DOHH2 (cell line): ENCODE results near the gene OR4D9.
"Not testable (repeated sequence)": the region's sequence is repeated elsewhere in the genome, so short reads cannot be mapped to it uniquely, and the experiment has no call there.

Source experiments
- H3F3A ChIP-seq: fragments of 200-600 bp; sonication (generic), shearing (Covaris generic); 2 replicates; pipeline ENCODE4 v1.6.0; 2016; ENCODE audit warnings: antibody characterized with exemption, mild to moderate bottlenecking; ENCODE audit not compliant: control insufficient read depth, insufficient read depth
- H3K27ac ChIP-seq: fragments of 200-600 bp; sonication (generic); 2 replicates; pipeline ENCODE4 v1.5.1; 2014; ENCODE audit warnings: low read depth, mild to moderate bottlenecking, low read length, moderate library complexity
- H3K27me3 ChIP-seq: fragments of 200-600 bp; sonication (generic); 2 replicates; pipeline ENCODE4 v1.6.1; 2014; ENCODE audit warnings: mild to moderate bottlenecking, low read length, mixed read lengths; ENCODE audit not compliant: control insufficient read depth
- H3K36me3 ChIP-seq: fragments of 200-600 bp; sonication (generic); 2 replicates; pipeline ENCODE4 v1.6.1; 2014; ENCODE audit warnings: mild to moderate bottlenecking, low read length, moderate library complexity, mixed read lengths; ENCODE audit not compliant: control insufficient read depth
- H3K4me1 ChIP-seq: fragments of 200-600 bp; sonication (generic); 2 replicates; pipeline ENCODE4 v1.6.1; 2014; ENCODE audit warnings: mild to moderate bottlenecking, low read length, mixed read lengths; ENCODE audit not compliant: control insufficient read depth
- H3K4me2 ChIP-seq: fragments of 200-600 bp; sonication (generic); 2 replicates; pipeline ENCODE4 v1.6.0; 2014; ENCODE audit warnings: mild to moderate bottlenecking, low read length, moderate library complexity
- H3K4me3 ChIP-seq: fragments of 200-600 bp; sonication (generic); 2 replicates; pipeline ENCODE4 v1.5.1; 2014; ENCODE audit warnings: mild to moderate bottlenecking, low read length, mixed read lengths
- H3K79me2 ChIP-seq: fragments of 200-600 bp; sonication (generic); 2 replicates; pipeline ENCODE4 v1.6.1; 2014; ENCODE audit warnings: mild to moderate bottlenecking, low read length, mixed read lengths; ENCODE audit not compliant: control insufficient read depth
- H3K9me2 ChIP-seq: fragments of 200-600 bp; sonication (generic); replicated peaks from 2 replicates; pipeline ENCODE4 v1.6.1; 2014; ENCODE audit warnings: mild to moderate bottlenecking, low read length, mixed read lengths; ENCODE audit not compliant: control insufficient read depth
- H3K9me3 ChIP-seq: fragments of 200-600 bp; sonication (generic); 2 replicates; pipeline ENCODE4 v1.6.1; 2014; ENCODE audit warnings: antibody characterized with exemption, low read length, mixed read lengths; ENCODE audit not compliant: control insufficient read depth, insufficient read depth
- H4K20me1 ChIP-seq: fragments of 200-600 bp; sonication (generic); 2 replicates; pipeline ENCODE4 v1.6.0; 2014; ENCODE audit warnings: low read depth, mild to moderate bottlenecking, antibody characterized with exemption, low read length, moderate library complexity; ENCODE audit not compliant: control insufficient read depth, insufficient read depth
- EZH2phosphoT487 ChIP-seq: fragments of 200-600 bp; sonication (generic); IDR thresholded peaks from 2 replicates; pipeline ENCODE4 v1.6.1; 2017; ENCODE audit warnings: borderline replicate concordance, mild to moderate bottlenecking, antibody characterized with exemption, low read length, moderate library complexity, mixed read lengths
- TF ChIP-seq, protein P1 (sequence below): fragments of 200-600 bp; sonication (generic); IDR thresholded peaks from one replicate; pipeline ENCODE4 v1.5.1; 2014; ENCODE audit warnings: antibody characterized with exemption, mild to moderate bottlenecking, low read depth, low read length; ENCODE audit not compliant: poor library complexity, severe bottlenecking

The OR4D9 gene

GRCh38 chr11:59544869-59545178, 33.5 kb downstream of the OR4D9 start:
- Histone ChIP-seq H3K9me3 (no peaks in the 10 kb centered on the region), H4K20me1 (no peaks in the 10 kb centered on the region), H3K9me2 (no peaks in the 10 kb centered on the region), H3K27ac (no peak overlapping the region), H3K36me3 (no peaks in the 10 kb centered on the region), H3K4me2 (no peak overlapping the region), H3K79me2 (no peaks in the 10 kb centered on the region), H3F3A (peaks cover 3% of the 10 kb centered on the region), H3K4me1 (peaks cover 10% of the 10 kb centered on the region), H3K27me3 (no peaks in the 10 kb centered on the region), H3K4me3 (no peak overlapping the region)
- TF ChIP-seq, protein P1, sequence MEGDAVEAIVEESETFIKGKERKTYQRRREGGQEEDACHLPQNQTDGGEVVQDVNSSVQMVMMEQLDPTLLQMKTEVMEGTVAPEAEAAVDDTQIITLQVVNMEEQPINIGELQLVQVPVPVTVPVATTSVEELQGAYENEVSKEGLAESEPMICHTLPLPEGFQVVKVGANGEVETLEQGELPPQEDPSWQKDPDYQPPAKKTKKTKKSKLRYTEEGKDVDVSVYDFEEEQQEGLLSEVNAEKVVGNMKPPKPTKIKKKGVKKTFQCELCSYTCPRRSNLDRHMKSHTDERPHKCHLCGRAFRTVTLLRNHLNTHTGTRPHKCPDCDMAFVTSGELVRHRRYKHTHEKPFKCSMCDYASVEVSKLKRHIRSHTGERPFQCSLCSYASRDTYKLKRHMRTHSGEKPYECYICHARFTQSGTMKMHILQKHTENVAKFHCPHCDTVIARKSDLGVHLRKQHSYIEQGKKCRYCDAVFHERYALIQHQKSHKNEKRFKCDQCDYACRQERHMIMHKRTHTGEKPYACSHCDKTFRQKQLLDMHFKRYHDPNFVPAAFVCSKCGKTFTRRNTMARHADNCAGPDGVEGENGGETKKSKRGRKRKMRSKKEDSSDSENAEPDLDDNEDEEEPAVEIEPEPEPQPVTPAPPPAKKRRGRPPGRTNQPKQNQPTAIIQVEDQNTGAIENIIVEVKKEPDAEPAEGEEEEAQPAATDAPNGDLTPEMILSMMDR, result no peak
- no peak for TF ChIP-seq EZH2phosphoT487

GRCh38 chr11:59545179-59546020, 34.1 kb downstream of the OR4D9 start:
- H3K4me1 ChIP-seq, result peaks cover 10% of the 10 kb centered on the region
- no peak overlapping the region for H3K4me3 ChIP-seq
- H3K79me2 ChIP-seq, result no peaks in the 10 kb centered on the region
- no peak for TF ChIP-seq EZH2phosphoT487
- TF ChIP-seq, protein P1, result no peak
- H3K9me3 ChIP-seq, result no peaks in the 10 kb centered on the region
- no peaks in the 10 kb centered on the region for H4K20me1 ChIP-seq
- no peaks in the 10 kb centered on the region for H3K36me3 ChIP-seq
- H3K27ac ChIP-seq, result no peak overlapping the region
- no peak overlapping the region for H3K4me2 ChIP-seq
- no peaks in the 10 kb centered on the region for H3K27me3 ChIP-seq
- H3K9me2 ChIP-seq, result no peaks in the 10 kb centered on the region
- peaks cover 4% of the 10 kb centered on the region for H3F3A ChIP-seq

- H3K36me3 ChIP-seq, H3K9me2 ChIP-seq, H3K4me2 ChIP-seq, H3K4me3 ChIP-seq, H3K27ac ChIP-seq, H3K9me3 ChIP-seq, H3K79me2 ChIP-seq, H4K20me1 ChIP-seq, H3K27me3 ChIP-seq: not testable (repeated sequence)
- H3F3A ChIP-seq, result peaks cover 15% of the 10 kb centered on the region
- peaks cover 17% of the 10 kb centered on the region for H3K4me1 ChIP-seq
Measured at GRCh38 chr11:59547605-59548308, 36.4 kb downstream of the OR4D9 start.

GRCh38 chr11:59548309-59548656, 36.9 kb downstream of the OR4D9 start:
- no peak overlapping the region for H3K4me3 ChIP-seq
- no peak for TF ChIP-seq EZH2phosphoT487
- TF ChIP-seq, protein P1, result no peak
- H3K79me2 ChIP-seq, result no peaks in the 10 kb centered on the region
- H3K27me3 ChIP-seq, result no peaks in the 10 kb centered on the region
- H3K9me2 ChIP-seq, result no peaks in the 10 kb centered on the region
- peaks cover 17% of the 10 kb centered on the region for H3K4me1 ChIP-seq
- no peaks in the 10 kb centered on the region for H4K20me1 ChIP-seq
- H3F3A ChIP-seq, result peaks cover 18% of the 10 kb centered on the region
- H3K36me3 ChIP-seq, result no peaks in the 10 kb centered on the region
- no peak overlapping the region for H3K4me2 ChIP-seq
- H3K9me3 ChIP-seq, result no peaks in the 10 kb centered on the region
- H3K27ac ChIP-seq, result no peak overlapping the region
